A673 (cell line): ENCODE results near the gene SLIT3.

ENCODE experiments used
- EZH2 ChIP-seq: fragments of 200-600 bp; sonication (generic); IDR thresholded peaks from 2 replicates; pipeline ENCODE4 v1.6.1; 2017; ENCODE audit warnings: borderline replicate concordance, low read depth, mild to moderate bottlenecking, mixed read lengths, antibody characterized with exemption, low read length; ENCODE audit not compliant: poor library complexity, severe bottlenecking
- TF ChIP-seq, protein P1 (sequence below): fragments of 300-800, 200-600 bp; sonication (generic); conservative IDR thresholded peaks from 2 replicates; pipeline ENCODE4 v1.5.1; 2017; ENCODE audit warnings: low read depth, mild to moderate bottlenecking, antibody characterized with exemption, low read length, moderate library complexity, mixed read lengths

DNA sequence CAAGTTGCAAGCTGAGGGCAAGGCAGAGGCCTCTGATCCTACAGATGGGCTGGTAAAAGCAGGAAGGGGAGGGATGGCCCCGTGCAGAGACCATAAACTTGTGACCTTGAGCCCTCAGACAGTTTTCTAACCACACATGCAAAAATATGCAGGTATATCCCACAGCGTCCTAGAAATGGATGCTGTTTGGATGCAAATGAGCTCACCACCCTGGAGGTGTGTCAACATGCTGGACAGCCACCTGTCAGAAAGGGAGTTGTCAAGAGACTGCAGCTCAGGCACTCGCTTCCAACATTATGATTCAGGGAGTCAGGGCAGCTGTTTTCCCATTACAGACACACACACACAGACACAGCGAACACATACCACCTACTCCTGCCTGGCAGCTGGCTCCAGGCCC lies 624.4 kb downstream of the SLIT3 start:
- TF ChIP-seq, protein P1, sequence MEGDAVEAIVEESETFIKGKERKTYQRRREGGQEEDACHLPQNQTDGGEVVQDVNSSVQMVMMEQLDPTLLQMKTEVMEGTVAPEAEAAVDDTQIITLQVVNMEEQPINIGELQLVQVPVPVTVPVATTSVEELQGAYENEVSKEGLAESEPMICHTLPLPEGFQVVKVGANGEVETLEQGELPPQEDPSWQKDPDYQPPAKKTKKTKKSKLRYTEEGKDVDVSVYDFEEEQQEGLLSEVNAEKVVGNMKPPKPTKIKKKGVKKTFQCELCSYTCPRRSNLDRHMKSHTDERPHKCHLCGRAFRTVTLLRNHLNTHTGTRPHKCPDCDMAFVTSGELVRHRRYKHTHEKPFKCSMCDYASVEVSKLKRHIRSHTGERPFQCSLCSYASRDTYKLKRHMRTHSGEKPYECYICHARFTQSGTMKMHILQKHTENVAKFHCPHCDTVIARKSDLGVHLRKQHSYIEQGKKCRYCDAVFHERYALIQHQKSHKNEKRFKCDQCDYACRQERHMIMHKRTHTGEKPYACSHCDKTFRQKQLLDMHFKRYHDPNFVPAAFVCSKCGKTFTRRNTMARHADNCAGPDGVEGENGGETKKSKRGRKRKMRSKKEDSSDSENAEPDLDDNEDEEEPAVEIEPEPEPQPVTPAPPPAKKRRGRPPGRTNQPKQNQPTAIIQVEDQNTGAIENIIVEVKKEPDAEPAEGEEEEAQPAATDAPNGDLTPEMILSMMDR: no peak
- TF ChIP-seq EZH2: no peak
